Esophagus muscularis mucosa (tissue), 4 donors: ENCODE data around the gene PRODH2. TPM values are rescaled to one million over a fixed set of nuclear protein-coding genes. Genes with fewer than 3 reads are reported as not detected.

Experiments
- DNase-seq: peaks from one replicate; pipeline ENCODE4 v3.0.0-alpha.2; 2017; ENCODE audit errors: extremely low spot score
- H3K27ac ChIP-seq, 4 donors: fragments of 200-600 bp; sonication (generic); replicated peaks in 1 of 4; 1 replicate in 3 of 4; 2 replicates in 1 of 4; pipeline ENCODE4 v1.5.1; 2016 to 2019; ENCODE audit warnings: mild to moderate bottlenecking in 1 of 4
- H3K27me3 ChIP-seq, 4 donors: fragments of 200-600 bp; sonication (generic); one replicate each; pipeline versions ENCODE4 v1.5.1 to v1.6.0; 2016 to 2019
- H3K36me3 ChIP-seq, 4 donors: fragments of 200-600 bp; sonication (generic); one replicate each; pipeline ENCODE4 v1.5.1; 2016 to 2019
- H3K4me1 ChIP-seq, 4 donors: fragments of 200-600 bp; sonication (generic); one replicate each; pipeline ENCODE4 v1.5.1; 2016 to 2019
- H3K4me3 ChIP-seq, 4 donors: fragments of 200-600 bp; sonication (generic); 1 replicate in 2 of 4; 2 replicates in 2 of 4; pipeline ENCODE4 v1.5.1; 2016 to 2019; ENCODE audit warnings: mild to moderate bottlenecking in 4 of 4, moderate library complexity in 1 of 4
- H3K9me3 ChIP-seq, 4 donors: fragments of 200-600 bp; sonication (generic); 1 replicate in 3 of 4; 2 replicates in 1 of 4; pipeline ENCODE4 v1.5.1; 2016 to 2019
- CTCF ChIP-seq, 3 experiments: fragments of 200-600 bp in 2 of 3; fragments of 450-650 bp in 1 of 3; sonication (generic) in 2 of 3; IDR thresholded peaks; one replicate each; pipeline ENCODE4 v1.5.1; 2017 to 2019; ENCODE audit warnings: antibody characterized with exemption in 3 of 3, mild to moderate bottlenecking in 2 of 3, moderate library complexity in 1 of 3
- EP300 ChIP-seq: sonication (generic); formaldehyde crosslinking; IDR thresholded peaks from one replicate; pipeline ENCODE4 v1.6.1; 2017; ENCODE audit warnings: antibody characterized with exemption
- POLR2A ChIP-seq: fragments of 450-650 bp; IDR thresholded peaks from one replicate; pipeline ENCODE4 v1.6.1; 2017; ENCODE audit warnings: antibody characterized with exemption, moderate library complexity, mild to moderate bottlenecking, low read depth
- POLR2AphosphoS5 ChIP-seq, 2 donors: sonication (generic); formaldehyde crosslinking; IDR thresholded peaks; one replicate each; pipeline ENCODE4 v1.6.1; 2017; ENCODE audit warnings: antibody characterized with exemption in 2 of 2
- WGBS: methylation state at CpG from one replicate; pipeline ENCODE4 v1.1.5; 2018; 5-methylcytosine and 5-hydroxymethylcytosine counted together
- intact Hi-C: fragments of 100-400 bp; cut with DNase I; formaldehyde crosslinking; loops from one replicate; pipeline ENCODE4 v1.15.1; 2023
- total RNA-seq, 4 donors: library from RNA; depleted of rRNA; stranded (reverse); fragments of >200 nt; gene quantifications; one replicate each; pipeline versions ENCODE4 v1.1.0 to v1.2.1, GENCODE V29; 2016

The PRODH2 gene
- total RNA-seq, 4 donors from 2014 or later: not detected

- no peak for TF ChIP-seq CTCF (IDR thresholded peaks at IDR 0.05)
- peak; percentile 85 for TF ChIP-seq POLR2A
- peak; percentile 82 to 95 for TF ChIP-seq POLR2AphosphoS5 (IDR thresholded peaks at IDR 0.05)
- no peak for TF ChIP-seq EP300
- Histone ChIP-seq H3K4me1 (peaks cover 31 to 59% (median 53%) of the 10 kb centered on the region in 4 donors), H3K27me3 (no peaks in the 10 kb centered on the region), H3K4me3 (peak within 1 kb of the TSS; percentile 80 to 95 (median 89)), H3K9me3 (no peaks in the 10 kb centered on the region), H3K27ac (peak within 1 kb of the TSS; percentile 93 to 99 (median 98)), H3K36me3 (peaks cover 21 to 45% (median 27%) of the 10 kb centered on the region in 4 donors)
- intact Hi-C loops: no loop called here
- 1% methylated on average over 24 of the region's 53 CpGs for WGBS
- DNase-seq: peak; percentile 100
Measured at GRCh38 chr19:35757749-35758608, 54.7 kb downstream of the PRODH2 start, which contains the start of gene PROSER3. PROSER3 (plus strand) TSS chr19:35758176; CDS start chr19:35758216, 40 bp downstream.

GRCh38 chr19:35757231-35757748 is 55.4 kb downstream of the PRODH2 start:
- H3K4me3 ChIP-seq: peak overlapping the region; percentile 80 to 95 (median 89)
- peak; percentile 94 for DNase-seq
- peaks cover 26 to 45% (median 31%) of the 10 kb centered on the region in 4 donors for H3K36me3 ChIP-seq
- peaks cover 31 to 59% (median 54%) of the 10 kb centered on the region in 4 donors for H3K4me1 ChIP-seq
- TF ChIP-seq EP300: peak; percentile 69
- TF ChIP-seq CTCF (IDR thresholded peaks at IDR 0.05): no peak
- TF ChIP-seq POLR2AphosphoS5 (IDR thresholded peaks at IDR 0.05): peak; percentile 84 to 90
- TF ChIP-seq POLR2A: peak; percentile 2
- intact Hi-C loops: no loop called here
- WGBS: 4% methylated on average over 15 of the region's 19 CpGs
- no peaks in the 10 kb centered on the region for H3K9me3 ChIP-seq
- H3K27ac ChIP-seq: peak overlapping the region; percentile 93 to 99 (median 98)
- no peaks in the 10 kb centered on the region for H3K27me3 ChIP-seq

- intact Hi-C loops: no loop called here
- Histone ChIP-seq H3K27ac (peak within 1 kb of the TSS; percentile 93 to 99 (median 98)), H3K27me3 (no peaks in the 10 kb centered on the region), H3K4me3 (peak within 1 kb of the TSS; percentile 80 to 95 (median 89)), H3K9me3 (no peaks in the 10 kb centered on the region), H3K36me3 (peaks cover 26 to 45% (median 31%) of the 10 kb centered on the region in 4 donors), H3K4me1 (peaks cover 31 to 64% (median 56%) of the 10 kb centered on the region in 4 donors)
- 3% methylated on average over 38 of the region's 52 CpGs for WGBS
- DNase-seq: no peak
- TF ChIP-seq EP300: no peak
- peak; percentile 66 for TF ChIP-seq POLR2A
- peak in 1 of 2 donors; percentile 90 for TF ChIP-seq POLR2AphosphoS5 (IDR thresholded peaks at IDR 0.05)
- no peak for TF ChIP-seq CTCF (IDR thresholded peaks at IDR 0.05)
Measured at GRCh38 chr19:35756377-35757230, 56.0 kb downstream of the PRODH2 start, which contains the start of gene HSPB6. HSPB6 (minus strand) TSS chr19:35757029; CDS start chr19:35757008, 21 bp downstream.

GRCh38 chr19:35755550-35756376 is 56.9 kb downstream of the PRODH2 start:
- DNase-seq: peak; percentile 95
- 7% methylated on average over 28 of the region's 74 CpGs for WGBS
- intact Hi-C loops: no loop called here
- Histone ChIP-seq H3K4me1 (peaks cover 31 to 70% (median 57%) of the 10 kb centered on the region in 4 donors), H3K4me3 (peak overlapping the region; percentile 80 to 95 (median 89)), H3K27ac (peak overlapping the region; percentile 93 to 99 (median 98)), H3K27me3 (no peaks in the 10 kb centered on the region), H3K36me3 (peaks cover 26 to 38% (median 31%) of the 10 kb centered on the region in 4 donors), H3K9me3 (no peaks in the 10 kb centered on the region)
- TF ChIP-seq POLR2A: no peak
- peak; percentile 81 to 85 for TF ChIP-seq POLR2AphosphoS5 (IDR thresholded peaks at IDR 0.05)
- TF ChIP-seq EP300: peak; percentile 72
